Measurements from ENCODE around the gene PPIL4. TPM values are rescaled to one million over a fixed set of nuclear protein-coding genes. Genes with fewer than 3 reads are reported as not detected.

PPIL4 gene
- total RNA-seq, 2 experiments from 2014 or later: 51.8 to 53.5 TPM

DNA sequence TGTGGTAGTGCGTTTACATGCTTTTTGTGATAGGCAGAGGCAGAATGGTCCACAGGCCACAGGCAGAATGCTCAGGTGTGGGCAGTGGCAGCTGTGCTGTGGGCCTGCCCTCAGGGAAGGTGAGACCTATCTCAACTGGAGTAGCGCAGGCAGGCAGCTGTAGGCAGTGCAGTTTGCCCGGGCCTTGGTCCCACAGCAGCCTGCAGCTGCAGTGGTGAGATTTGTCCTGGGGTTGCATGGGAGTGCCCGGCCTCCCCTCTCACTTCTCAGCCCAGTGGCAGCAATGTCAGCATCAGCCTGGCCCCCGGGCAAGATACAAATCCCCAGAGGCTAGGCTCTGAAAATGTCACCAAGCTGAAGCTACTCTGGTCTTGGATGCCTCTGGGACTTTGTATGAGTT lies 6.1 kb upstream of the PPIL4 start:
- POLR2A ChIA-PET: no interaction called here
- intact Hi-C loops (cut with DNase I, micrococcal nuclease): no loop called here
- Histone ChIP-seq H3K9me3 (ENCODE audit: control insufficient read depth in 1 of 2, insufficient read depth in 1 of 2, low read length in 2 of 2) (no peaks in the 10 kb centered on the region), H3K27ac (ENCODE audit: low read depth in 1 of 2, low read length in 2 of 2) (no peak overlapping the region), H3K27me3 (ENCODE audit: control insufficient read depth in 1 of 2, insufficient read depth in 2 of 2, low read length in 2 of 2) (no peaks in the 10 kb centered on the region), H3K4me3 (ENCODE audit: low read length) (no peak overlapping the region), H3K4me1 (ENCODE audit: insufficient read depth, low read length) (no peaks in the 10 kb centered on the region), H3K36me3 (ENCODE audit: insufficient read depth, low read length) (no peaks in the 10 kb centered on the region)
- no peaks in the 10 kb centered on the region for H3K4me1 Mint-ChIP-seq (ENCODE audit: low read depth)
- H3K4me3 Mint-ChIP-seq: no peak overlapping the region
- CTCF ChIA-PET: interaction anchor here (0.7 kb wide), 1 partner anchor 13 kb away, joined by 3 read pairs; no protein-coding TSS in a partner anchor
- no peaks in the 10 kb centered on the region for H3K36me3 Mint-ChIP-seq (ENCODE audit: low read depth)
- DNase-seq: no peak
- no peaks in the 10 kb centered on the region for H3K9me3 Mint-ChIP-seq
- no peak overlapping the region for H3K27ac Mint-ChIP-seq
- H3K27me3 Mint-ChIP-seq: peaks cover 30% of the 10 kb centered on the region
- TF ChIP-seq, protein P1, sequence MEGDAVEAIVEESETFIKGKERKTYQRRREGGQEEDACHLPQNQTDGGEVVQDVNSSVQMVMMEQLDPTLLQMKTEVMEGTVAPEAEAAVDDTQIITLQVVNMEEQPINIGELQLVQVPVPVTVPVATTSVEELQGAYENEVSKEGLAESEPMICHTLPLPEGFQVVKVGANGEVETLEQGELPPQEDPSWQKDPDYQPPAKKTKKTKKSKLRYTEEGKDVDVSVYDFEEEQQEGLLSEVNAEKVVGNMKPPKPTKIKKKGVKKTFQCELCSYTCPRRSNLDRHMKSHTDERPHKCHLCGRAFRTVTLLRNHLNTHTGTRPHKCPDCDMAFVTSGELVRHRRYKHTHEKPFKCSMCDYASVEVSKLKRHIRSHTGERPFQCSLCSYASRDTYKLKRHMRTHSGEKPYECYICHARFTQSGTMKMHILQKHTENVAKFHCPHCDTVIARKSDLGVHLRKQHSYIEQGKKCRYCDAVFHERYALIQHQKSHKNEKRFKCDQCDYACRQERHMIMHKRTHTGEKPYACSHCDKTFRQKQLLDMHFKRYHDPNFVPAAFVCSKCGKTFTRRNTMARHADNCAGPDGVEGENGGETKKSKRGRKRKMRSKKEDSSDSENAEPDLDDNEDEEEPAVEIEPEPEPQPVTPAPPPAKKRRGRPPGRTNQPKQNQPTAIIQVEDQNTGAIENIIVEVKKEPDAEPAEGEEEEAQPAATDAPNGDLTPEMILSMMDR (IDR thresholded peaks at IDR 0.05): no peak
- ATAC-seq (ENCODE audit: poor library complexity): no peak

DNA sequence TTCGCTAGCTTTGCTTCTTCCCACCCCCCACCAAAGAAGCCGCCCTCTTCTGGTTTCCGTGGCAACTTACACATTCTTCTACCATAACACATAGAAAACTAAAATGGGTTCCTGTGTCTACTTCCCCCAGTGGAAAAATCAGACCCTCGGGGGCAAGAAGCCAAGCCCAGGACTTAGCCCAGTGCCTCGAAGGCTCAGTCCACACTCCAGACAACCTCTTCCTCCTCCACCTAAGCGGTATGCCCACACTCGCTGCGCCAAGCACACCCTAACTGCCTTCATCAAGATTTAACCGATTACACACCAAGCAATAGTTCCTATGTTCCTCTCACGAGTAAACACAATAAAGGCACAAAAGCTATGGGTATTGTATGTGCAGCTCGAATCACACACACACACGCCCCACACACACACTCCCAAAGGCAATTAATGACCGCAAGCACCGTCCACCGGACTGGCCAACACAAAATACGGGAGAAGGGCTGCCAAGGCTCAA lies 537 bp downstream of the PPIL4 start:
- Mint-ChIP-seq H3K4me3 (peak overlapping the region; percentile 99), H3K27ac (peak overlapping the region; percentile 96), H3K9me3 (no peaks in the 10 kb centered on the region), H3K4me1 (ENCODE audit: low read depth) (peaks cover 37% of the 10 kb centered on the region), H3K27me3 (no peaks in the 10 kb centered on the region), H3K36me3 (ENCODE audit: low read depth) (peaks cover 42% of the 10 kb centered on the region)
- Histone ChIP-seq H3K4me3 (ENCODE audit: low read length) (peak overlapping the region; percentile 69), H3K27ac (ENCODE audit: low read depth in 1 of 2, low read length in 2 of 2) (peak overlapping the region; percentile 98 to 99), H3K27me3 (ENCODE audit: control insufficient read depth in 1 of 2, insufficient read depth in 2 of 2, low read length in 2 of 2) (no peaks in the 10 kb centered on the region), H3K36me3 (ENCODE audit: insufficient read depth, low read length) (peaks cover 17% of the 10 kb centered on the region), H3K9me3 (ENCODE audit: control insufficient read depth in 1 of 2, insufficient read depth in 1 of 2, low read length in 2 of 2) (no peaks in the 10 kb centered on the region), H3K4me1 (ENCODE audit: insufficient read depth, low read length) (peaks cover 21% of the 10 kb centered on the region)
- DNase-seq (peak; percentile 29 to 90 (median 60)), ATAC-seq (ENCODE audit: poor library complexity) (peak; percentile 65)
- intact Hi-C loops (cut with DNase I, micrococcal nuclease): loop anchor here (5.0 to 10.0 kb wide), 5 partner anchors 172 to 1839 kb away; partner anchors contain the start of genes NUP43 (in 2 of the 2), PCMT1 (in 2 of the 2) and LATS1 (in 1 of the 2)
- ChIA-PET POLR2A (interaction anchor here (0.5 to 4.0 kb wide), 15 partner anchors 9 to 1827 kb away, joined by 3 to 42 read pairs (median 4); partner anchors contain the start of genes GINM1, KATNA1, LATS1 and PCMT1), CTCF (interaction anchor here (0.6 to 5.0 kb wide), 13 partner anchors 19 to 479 kb away, joined by 3 to 65 read pairs (median 4); partner anchors contain the start of genes GINM1, LATS1 and ZC3H12D)
- TF ChIP-seq, protein P1 (IDR thresholded peaks at IDR 0.05): no peak

DNA sequence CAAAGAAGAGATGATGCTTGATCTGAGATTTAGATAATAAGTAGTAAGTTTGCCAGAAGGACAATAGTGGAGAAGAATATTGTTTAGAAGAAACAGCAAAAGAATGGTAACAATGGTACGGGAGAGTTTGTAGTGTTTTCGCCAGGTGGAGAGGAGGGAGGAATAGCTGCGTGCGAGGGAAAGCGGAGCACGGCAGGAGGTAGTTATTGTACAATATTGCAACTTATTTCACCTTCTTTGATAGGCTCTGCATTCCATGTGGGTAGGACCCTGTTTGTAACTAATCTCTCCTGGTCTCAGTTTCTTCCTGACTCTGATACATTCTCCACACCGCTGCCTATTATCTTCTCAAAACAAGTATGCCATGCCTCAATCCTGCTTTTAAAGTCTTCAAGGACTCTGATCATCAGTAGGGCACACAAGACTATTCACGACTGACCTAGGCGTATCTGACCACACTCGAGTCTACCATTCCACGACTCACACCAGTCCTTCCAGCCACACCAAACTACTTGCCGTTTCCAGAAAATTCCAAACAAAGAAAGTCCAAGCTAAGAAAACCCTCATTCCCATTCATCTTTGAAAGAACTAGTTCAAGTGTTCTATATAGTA lies 1.1 kb downstream of the PPIL4 start:
- Histone ChIP-seq H3K27me3 (ENCODE audit: control insufficient read depth in 1 of 2, insufficient read depth in 2 of 2, low read length in 2 of 2) (no peaks in the 10 kb centered on the region), H3K36me3 (ENCODE audit: insufficient read depth, low read length) (peaks cover 21% of the 10 kb centered on the region), H3K4me1 (ENCODE audit: insufficient read depth, low read length) (peaks cover 21% of the 10 kb centered on the region), H3K9me3 (ENCODE audit: control insufficient read depth in 1 of 2, insufficient read depth in 1 of 2, low read length in 2 of 2) (no peaks in the 10 kb centered on the region), H3K4me3 (ENCODE audit: low read length) (peak overlapping the region; percentile 69), H3K27ac (ENCODE audit: low read depth in 1 of 2, low read length in 2 of 2) (peak overlapping the region; percentile 98 to 99)
- peaks cover 46% of the 10 kb centered on the region for H3K36me3 Mint-ChIP-seq (ENCODE audit: low read depth)
- H3K4me1 Mint-ChIP-seq (ENCODE audit: low read depth): peaks cover 37% of the 10 kb centered on the region
- H3K27me3 Mint-ChIP-seq: no peaks in the 10 kb centered on the region
- peak overlapping the region; percentile 96 for H3K27ac Mint-ChIP-seq
- ChIA-PET CTCF (interaction anchor here (1.3 to 5.0 kb wide), 9 partner anchors 19 to 463 kb away, joined by 3 to 65 read pairs (median 5); partner anchors contain the start of genes GINM1, LATS1 and ZC3H12D), POLR2A (interaction anchor here (0.6 to 4.0 kb wide), 9 partner anchors 16 to 173 kb away, joined by 3 to 42 read pairs (median 4); partner anchors contain the start of genes GINM1, KATNA1, LATS1 and ZC3H12D)
- peak overlapping the region; percentile 99 for H3K4me3 Mint-ChIP-seq
- DNase-seq (no peak), ATAC-seq (ENCODE audit: poor library complexity) (no peak)
- H3K9me3 Mint-ChIP-seq: no peaks in the 10 kb centered on the region
- TF ChIP-seq, protein P1 (IDR thresholded peaks at IDR 0.05): no peak
- intact Hi-C loops (cut with DNase I, micrococcal nuclease): loop anchor here (5.0 to 10.0 kb wide), 5 partner anchors 173 to 1840 kb away; partner anchors contain the start of genes NUP43 (in 2 of the 2), PCMT1 (in 2 of the 2) and LATS1 (in 1 of the 2)

Data from CD4-positive, alpha-beta T cell (primary cell).